HepG2 (cell line): ENCODE results near the gene ZMYM4.

Experiments
- ETV5 ChIP-seq: IDR thresholded peaks from 2 replicates; pipeline ENCODE4 v1.6.1; 2018; ENCODE audit warnings: missing biosample characterization, missing genetic modification reagents, inconsistent platforms, borderline replicate concordance
- JUN ChIP-seq: sonication (generic); formaldehyde crosslinking; IDR thresholded peaks from 2 replicates; pipeline ENCODE4 v1.4.0; 2020; ENCODE audit warnings: mild to moderate bottlenecking, missing genetic modification reagents
- ZBTB1 ChIP-seq: sonication (generic); formaldehyde crosslinking; IDR thresholded peaks from 2 replicates; pipeline ENCODE4 v1.4.0; 2020; ENCODE audit warnings: missing genetic modification reagents, borderline replicate concordance
- ZFX ChIP-seq: sonication (generic); formaldehyde crosslinking; IDR thresholded peaks from 2 replicates; pipeline ENCODE4 v1.4.0; 2020; ENCODE audit warnings: mild to moderate bottlenecking, low read depth, missing genetic modification reagents, moderate library complexity
- TF ChIP-seq, protein P1 (sequence below): IDR thresholded peaks from 2 replicates; pipeline ENCODE4 v1.6.1; 2018; ENCODE audit warnings: missing genetic modification reagents, mild to moderate bottlenecking, missing compliant biosample characterization

DNA sequence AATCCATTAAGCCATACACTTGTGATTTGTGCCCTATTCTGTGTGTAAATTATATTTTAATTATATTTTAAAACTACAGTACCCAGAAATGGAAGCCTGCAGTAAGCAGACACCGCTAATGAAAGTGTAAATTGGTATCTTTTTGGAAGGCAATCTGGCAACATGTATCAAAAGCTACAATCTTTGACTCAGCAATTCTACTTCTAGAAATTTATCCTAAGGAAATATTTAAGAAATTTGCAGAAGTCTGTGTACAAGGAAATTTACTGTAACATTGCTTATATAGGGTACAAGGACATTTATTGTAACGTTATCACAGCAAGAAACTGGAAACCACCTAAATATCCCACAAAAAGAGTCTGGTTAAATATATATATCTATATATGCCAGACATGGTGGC is 14.6 kb upstream of the ZMYM4 start:
- TF ChIP-seq, protein P1, sequence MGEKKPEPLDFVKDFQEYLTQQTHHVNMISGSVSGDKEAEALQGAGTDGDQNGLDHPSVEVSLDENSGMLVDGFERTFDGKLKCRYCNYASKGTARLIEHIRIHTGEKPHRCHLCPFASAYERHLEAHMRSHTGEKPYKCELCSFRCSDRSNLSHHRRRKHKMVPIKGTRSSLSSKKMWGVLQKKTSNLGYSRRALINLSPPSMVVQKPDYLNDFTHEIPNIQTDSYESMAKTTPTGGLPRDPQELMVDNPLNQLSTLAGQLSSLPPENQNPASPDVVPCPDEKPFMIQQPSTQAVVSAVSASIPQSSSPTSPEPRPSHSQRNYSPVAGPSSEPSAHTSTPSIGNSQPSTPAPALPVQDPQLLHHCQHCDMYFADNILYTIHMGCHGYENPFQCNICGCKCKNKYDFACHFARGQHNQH (CRISPR knock-in tag) = no peak
- no peak for TF ChIP-seq JUN (CRISPR knock-in tag)
- no peak for TF ChIP-seq ZBTB1 (CRISPR knock-in tag)
- no peak for TF ChIP-seq ETV5
- TF ChIP-seq ZFX (CRISPR knock-in tag) = no peak
